PC-9 (cell line): ENCODE results near the gene ENTR1.

Source experiments
- EZH2 ChIP-seq: fragments of 200-600 bp; sonication (generic); IDR thresholded peaks from 2 replicates; pipeline ENCODE4 v1.8.0; 2017; ENCODE audit warnings: antibody characterized with exemption, low read depth
- TF ChIP-seq, protein P1 (sequence below): fragments of 200-600 bp; sonication (generic); conservative IDR thresholded peaks from 2 replicates; pipeline ENCODE4 v1.6.1; 2017; ENCODE audit warnings: mixed run types, antibody characterized with exemption, mild to moderate bottlenecking, moderate library complexity

- TF ChIP-seq EZH2, result no peak
- TF ChIP-seq, protein P1, sequence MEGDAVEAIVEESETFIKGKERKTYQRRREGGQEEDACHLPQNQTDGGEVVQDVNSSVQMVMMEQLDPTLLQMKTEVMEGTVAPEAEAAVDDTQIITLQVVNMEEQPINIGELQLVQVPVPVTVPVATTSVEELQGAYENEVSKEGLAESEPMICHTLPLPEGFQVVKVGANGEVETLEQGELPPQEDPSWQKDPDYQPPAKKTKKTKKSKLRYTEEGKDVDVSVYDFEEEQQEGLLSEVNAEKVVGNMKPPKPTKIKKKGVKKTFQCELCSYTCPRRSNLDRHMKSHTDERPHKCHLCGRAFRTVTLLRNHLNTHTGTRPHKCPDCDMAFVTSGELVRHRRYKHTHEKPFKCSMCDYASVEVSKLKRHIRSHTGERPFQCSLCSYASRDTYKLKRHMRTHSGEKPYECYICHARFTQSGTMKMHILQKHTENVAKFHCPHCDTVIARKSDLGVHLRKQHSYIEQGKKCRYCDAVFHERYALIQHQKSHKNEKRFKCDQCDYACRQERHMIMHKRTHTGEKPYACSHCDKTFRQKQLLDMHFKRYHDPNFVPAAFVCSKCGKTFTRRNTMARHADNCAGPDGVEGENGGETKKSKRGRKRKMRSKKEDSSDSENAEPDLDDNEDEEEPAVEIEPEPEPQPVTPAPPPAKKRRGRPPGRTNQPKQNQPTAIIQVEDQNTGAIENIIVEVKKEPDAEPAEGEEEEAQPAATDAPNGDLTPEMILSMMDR, result no peak
Measured at GRCh38 chr9:136457326-136457725, 46.9 kb upstream of the ENTR1 start.
